Left renal cortex interstitium (tissue), 4 donors: ENCODE results near the gene PIK3R4. TPM values are rescaled to one million over a fixed set of nuclear protein-coding genes. Genes with fewer than 3 reads are reported as not detected.

Experiments used
- DNase-seq, 4 donors: peaks; one replicate each; pipeline ENCODE4 v3.0.0-alpha.2; 2013; ENCODE audit warnings: low read depth in 4 of 4, low spot score in 2 of 4, missing footprints in 1 of 4
- polyA plus RNA-seq, 4 donors: library from polyadenylated mRNA; unstranded; fragments of 120-200 nt; gene quantifications; one replicate each; pipeline ENCODE4 v1.2.1, GENCODE V29; 2013; ENCODE audit not compliant: insufficient read length in 4 of 4

Gene PIK3R4
- polyA plus RNA-seq, 4 donors: 36.7 to 51.1 (median 46.2) TPM

DNA sequence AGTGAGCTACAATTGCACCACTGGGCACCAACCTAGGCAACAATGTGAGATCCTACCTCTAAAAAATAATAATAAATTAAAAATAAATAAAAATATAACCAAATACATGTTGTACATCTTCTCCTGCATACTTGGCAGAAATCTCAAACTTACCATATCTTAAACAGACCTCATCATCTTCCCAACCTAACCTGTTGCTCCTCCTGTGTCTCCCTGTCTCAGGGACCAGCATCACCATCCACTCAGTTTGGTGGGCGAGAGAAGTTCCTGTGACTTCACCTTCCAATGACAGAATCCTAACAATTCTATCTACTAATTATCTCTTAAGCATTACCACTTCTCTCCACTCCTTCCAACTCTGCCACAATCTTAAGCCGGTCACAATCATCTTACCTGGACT is 3.3 kb downstream of the PIK3R4 start:
- no peak for DNase-seq

DNA sequence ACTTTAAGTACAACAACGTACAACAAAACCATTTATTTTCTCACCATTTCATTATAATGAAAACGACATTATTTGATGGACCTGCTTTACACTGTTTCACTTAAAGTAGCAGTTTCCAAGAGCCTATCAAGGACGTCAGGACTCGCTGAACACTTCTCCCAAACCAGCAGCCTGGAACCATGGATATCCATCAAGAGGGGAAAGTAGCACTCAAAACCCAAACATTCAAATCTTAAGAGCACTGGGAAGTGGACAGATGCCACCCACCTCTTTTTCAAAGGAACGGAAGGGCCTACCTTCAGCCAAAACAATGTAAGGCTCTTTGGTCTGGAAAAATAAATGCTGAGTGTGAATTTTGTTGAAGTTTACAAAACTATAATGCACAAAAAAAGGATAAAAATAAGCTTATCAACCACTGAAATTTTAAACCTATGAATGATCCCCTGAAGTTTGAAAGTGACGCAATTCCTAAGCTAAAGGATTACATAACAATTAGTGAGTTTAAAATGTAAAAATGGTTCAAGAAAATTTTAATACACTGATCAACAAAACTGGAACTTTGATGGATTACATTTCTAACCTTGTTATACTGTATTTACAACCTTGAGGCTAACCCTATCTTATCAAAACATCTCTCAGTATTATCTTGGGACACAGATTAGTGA is 4.6 kb downstream of the PIK3R4 start:
- no peak for DNase-seq

DNA sequence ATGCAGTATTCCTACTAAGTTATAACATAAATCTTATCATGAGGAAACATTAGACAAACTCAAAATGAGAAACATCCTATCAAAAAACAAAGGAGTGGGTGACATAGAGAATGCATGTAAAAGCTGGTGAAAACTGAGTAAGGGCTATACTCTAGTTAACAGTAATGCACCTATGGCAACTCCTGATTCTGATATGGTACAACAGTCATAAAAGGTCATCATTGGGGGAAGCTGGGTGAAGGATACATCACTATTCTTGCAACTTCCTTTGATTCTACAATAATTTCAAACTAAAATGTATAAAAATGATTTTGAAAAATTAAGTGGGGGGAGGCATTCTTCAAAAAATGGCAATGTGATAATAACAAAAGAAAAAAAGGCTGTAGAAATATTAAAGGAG is 6.8 kb downstream of the PIK3R4 start:
- no peak for DNase-seq

DNA sequence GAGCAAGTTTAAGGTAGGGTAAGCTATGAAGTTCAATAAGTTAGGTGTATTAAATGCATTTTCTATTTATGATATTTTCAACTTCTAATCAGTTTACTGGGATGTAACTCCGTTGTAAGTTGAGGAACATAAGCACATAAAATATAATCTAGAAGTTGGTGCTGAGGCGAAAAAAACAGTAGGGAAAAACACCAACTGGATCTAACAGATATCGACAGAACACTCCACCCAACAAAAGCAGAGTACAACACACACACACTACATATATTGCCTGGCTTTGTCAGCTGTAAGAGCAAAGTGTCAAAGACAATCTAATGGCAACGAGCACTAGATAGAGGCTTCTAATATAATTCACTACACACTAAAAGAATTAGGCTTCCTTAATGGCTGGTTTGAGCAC is 8.4 kb downstream of the PIK3R4 start:
- DNase-seq: no peak

DNA sequence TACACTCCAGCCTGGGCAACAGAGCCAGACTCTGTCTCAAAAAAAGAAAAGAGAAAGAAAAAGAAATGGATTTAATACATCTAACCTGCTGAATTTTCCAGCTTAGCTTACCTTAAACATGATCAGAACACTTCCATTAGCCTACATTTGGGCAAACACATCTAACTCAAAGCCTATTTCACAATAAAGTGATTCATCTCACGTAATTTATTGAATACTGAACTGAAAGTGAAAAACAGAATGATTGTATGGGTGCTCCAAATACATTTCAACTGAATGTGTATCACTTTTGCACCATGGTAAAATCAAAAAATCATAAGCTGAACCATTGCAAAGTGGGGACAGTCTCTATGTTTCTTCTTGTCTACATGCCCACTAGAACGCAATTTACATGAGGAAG is 9.0 kb downstream of the PIK3R4 start:
- no peak for DNase-seq

DNA sequence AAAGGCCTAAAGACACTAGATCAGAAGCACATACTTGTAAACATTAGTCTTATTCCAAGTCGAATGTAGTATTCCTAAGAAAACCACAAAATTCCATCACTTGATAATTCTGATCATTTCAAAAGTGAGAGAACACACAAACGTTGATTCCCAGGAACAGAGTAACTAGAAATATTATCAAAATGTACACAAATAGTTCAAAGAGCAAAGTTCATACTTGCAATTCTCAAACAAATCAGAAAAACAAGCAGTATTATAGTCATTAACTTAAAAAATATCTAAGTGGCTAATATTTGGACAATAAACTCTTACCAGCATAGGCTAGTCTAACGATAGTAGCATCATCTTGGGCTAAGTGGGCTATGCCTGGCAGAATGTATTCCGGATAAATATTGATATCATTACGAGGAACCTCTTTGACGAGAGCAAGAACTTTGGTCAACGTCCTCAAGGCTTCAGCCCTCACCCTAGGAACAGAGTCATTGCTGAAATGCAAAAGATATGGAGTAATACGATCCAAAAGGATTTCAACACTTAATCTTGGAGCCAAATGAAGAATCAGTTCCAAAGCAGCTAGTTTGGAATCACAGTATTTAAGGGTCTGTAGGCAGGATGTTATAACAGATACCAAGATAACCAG is 13.3 kb downstream of the PIK3R4 start:
- no peak for DNase-seq

DNA sequence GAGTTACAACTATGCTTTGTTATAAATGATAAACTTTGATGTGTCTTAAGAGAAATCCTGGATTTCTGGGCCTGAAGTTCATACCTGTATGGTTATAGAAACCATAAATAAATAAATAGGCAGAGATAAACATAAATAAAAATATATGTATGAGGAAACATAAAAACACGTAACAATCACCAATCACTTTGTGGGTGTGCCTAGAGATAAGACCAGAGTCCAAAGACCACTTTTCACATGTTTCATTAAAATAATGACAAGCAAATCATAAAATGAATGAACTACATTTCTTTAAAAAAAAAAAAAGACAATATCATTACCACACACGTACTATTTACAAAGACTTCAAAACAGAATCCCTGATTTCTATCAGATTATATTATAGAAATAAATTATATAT is 14.1 kb downstream of the PIK3R4 start:
- no peak for DNase-seq

DNA sequence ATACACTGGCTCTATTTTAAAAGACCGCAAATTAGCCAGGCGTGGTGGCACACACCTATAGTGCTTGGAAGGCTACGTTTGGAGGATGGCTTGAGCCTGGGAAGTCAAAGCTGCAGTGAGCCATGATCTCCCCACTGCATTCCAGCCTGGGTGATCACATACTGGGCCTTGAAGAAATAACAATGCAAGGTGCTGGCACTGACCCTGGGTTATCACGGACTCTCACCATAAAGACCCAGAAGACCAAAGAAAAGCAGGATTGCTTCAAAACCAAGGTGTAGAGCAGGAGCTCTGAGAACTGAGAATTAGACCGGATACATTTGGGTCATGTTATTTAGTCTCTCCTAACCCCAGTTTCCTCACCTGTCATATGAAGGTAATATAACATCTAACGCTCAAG is 14.8 kb downstream of the PIK3R4 start:
- DNase-seq: no peak

DNA sequence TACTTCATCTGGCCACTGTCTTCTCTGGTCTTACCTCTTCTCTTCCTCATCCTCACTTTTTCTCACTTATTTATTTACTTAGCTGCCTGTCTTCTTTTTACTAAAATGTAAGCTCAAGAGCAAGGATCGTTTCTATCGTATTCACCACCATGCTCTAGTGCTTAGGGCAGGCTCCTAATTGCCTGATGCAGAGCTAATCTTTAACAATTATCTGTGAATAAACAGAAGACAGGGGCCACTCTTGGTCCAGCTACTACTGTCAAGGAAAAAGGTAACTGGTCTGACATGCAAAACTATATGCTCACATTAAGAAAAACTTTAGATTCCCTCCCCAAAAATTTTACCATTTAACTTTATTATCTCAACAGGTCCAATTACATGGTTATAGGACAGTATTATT is 17.5 kb downstream of the PIK3R4 start:
- no peak for DNase-seq

DNA sequence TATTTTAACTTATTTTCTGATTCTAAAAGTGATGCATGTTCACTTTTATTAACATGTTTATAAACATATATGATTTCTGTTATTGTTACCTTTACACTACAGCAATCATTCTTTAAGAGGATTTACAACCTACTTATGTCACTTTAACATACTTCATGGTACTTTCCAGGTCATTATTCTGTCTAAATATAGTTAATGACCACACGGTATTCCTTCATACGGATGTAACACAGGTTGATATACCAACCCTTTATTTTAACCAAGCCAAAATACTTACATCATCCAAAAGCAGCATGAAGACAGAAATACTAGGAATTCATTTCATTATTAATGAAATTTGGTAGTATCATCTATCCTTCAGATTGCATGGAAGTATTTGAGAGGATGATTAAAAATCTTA is 18.6 kb downstream of the PIK3R4 start:
- no peak for DNase-seq

DNA sequence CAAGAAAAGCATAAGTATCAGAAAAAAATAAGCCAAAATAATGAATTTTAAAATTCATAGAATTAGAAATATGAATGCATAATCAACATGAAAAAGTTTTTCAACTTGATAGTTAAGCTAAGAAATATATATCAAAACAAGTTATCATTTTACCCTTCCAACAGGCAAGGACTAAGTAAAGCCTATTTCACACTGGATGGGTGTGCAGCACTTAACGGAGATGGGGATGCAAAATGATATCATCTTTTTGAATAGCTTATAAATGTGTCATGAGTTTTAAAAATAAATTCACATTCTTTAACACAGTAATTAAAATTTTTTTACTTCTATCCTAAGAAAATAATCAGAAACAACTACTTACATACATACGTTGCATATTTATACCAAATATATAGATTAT is 20.9 kb downstream of the PIK3R4 start:
- no peak for DNase-seq

DNA sequence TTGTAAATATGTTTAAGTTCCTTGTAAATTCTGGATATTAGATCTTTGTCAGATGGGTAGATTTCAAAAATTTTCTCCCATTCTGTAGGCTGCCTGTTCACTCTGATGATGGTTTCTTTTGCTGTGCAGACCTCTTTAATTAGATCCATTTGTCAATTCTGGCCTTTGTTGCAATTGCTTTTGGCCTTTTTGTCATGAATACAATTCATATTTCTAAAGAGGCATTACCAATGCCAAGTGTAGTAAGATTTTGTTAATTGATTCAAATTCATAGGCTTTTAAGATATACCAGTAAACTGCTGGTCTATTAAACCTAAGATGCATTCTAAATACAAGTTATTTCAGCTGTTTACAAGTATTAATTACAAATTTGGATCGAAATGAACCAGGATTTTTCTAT is 31.0 kb downstream of the PIK3R4 start:
- no peak for DNase-seq

DNA sequence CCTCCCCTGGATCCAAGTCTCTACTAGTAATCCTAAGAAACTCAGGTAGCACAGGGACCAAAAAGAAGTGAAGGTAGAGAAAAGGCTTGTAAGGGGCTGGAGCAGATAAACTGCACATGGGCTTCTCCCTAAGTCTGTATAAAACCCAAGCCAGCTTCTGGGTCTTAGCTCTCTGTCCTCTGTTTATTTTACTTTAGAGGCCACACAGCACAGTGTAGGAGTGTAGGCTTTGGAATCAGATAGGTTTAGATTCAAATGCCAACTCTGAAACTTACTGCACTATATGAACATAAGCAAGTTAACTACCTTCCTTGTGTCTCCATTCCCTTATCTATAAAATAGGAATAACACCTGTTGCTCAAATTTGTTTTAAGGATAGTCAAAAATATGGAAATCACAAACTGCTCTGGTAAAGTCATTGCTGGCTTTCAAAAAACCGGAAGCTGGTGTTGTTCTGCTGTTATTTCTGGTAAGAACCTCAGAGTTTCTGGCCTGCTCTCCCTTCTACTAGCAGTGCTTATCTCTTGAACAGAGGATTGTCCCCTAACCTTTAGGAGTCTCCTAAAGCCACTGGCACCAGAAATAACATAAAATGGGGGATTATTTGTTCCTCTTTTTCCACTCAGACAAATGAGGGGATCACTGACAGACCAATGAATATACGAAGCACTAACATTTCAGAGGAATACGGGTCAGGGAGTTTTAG is 33.8 kb downstream of the PIK3R4 start:
- no peak for DNase-seq

DNA sequence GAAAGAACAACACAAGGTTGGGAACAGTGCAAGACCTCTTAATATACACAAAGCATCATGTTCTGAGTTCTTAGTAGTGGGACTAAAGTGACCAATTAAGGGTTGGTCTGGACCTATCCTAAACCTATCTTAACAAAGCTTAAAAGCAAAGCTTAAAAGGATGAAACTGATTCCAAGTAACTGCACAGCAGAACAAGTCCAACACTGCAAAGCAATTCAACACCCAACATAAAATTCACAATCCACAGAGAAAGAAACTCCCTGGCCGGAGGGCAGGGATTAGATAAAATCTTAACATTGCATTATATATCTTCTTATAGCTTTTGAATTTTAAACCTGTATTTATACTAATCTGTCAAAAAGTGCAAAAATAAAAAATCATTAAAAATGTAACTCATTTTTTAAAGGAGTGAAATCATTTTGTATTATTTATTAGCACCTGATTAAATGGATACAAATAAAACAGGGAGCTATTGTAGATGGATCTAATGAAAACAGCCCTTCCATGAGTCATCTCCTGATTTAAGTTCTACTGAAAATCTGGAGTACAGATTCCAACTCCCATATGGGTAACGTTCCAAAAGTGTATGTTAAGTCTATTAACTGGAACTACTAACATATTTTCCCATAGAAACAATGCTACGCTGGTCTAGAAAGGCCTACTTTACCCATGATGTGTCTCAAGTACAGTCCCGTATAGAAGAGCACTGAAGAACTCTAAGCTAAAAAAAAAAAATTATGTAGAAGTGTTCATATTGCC is 34.9 kb downstream of the PIK3R4 start:
- DNase-seq: no peak

DNA sequence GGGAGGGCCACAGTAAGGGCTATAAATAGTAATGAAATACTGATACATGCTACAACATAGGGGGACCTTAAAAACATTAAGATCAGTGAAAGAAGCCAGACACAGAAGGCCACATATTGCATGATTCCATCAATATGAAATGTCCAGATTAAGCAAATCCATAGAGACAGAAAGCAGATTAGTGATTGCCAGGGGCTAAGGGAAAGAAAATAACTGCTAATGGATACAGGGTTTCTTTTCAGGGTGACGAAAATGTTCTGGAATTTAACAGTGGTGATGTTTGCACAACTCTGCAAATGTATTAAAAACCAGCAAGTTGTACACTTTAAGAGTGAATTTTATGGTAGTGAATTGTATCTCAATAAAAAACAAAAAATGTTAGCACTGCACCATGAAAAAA is 37.0 kb downstream of the PIK3R4 start:
- no peak for DNase-seq

DNA sequence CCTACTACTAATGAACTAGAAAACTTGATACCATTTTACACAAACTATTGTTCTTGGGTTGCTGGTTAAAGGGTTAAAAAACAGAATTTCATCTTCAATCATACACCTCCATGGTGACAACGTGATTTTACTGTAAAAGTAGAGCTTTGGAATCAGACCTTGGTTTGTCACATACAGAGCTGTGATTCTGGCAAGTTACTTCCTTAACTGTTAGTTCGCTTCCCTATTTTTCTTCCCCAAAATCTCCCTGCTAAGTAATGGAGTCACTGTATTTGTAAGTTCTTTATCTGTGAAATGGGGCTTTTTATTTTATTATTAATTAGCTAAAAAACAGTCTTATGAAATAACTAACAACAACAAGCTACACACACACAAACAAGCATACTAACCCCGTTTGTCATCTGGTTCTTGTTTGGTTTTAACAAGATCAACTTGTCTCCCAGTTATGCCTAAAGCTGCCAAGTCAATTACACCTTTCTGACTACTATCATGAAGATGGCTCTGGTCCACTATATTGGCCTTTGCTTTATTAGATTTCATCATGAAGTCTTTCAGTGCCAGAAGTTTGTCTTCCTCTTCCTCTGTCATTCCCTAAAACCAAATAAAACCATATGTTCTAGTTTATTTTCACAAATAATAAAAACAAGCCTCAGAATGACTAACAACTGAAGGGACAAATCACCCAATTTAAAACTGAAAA is 38.6 kb downstream of the PIK3R4 start:
- DNase-seq: no peak

DNA sequence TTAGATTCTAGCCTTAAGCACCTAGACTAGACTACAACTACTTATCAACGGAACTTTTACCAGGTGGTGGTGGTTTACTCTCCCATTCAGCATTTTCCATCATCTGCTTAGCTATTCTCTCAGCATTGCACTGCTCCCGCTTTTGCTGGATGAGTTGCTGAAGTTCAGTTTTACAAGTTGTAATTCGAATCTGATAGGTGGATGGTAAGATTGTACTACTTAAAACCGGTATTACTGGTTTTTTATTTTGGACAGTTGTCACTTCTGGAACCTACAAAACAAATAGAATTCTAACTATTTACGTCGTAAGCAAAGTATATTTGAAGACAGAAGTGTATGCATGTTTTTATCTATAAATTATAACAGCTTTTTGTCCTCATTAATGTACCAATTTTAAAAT is 41.1 kb downstream of the PIK3R4 start:
- no peak for DNase-seq

DNA sequence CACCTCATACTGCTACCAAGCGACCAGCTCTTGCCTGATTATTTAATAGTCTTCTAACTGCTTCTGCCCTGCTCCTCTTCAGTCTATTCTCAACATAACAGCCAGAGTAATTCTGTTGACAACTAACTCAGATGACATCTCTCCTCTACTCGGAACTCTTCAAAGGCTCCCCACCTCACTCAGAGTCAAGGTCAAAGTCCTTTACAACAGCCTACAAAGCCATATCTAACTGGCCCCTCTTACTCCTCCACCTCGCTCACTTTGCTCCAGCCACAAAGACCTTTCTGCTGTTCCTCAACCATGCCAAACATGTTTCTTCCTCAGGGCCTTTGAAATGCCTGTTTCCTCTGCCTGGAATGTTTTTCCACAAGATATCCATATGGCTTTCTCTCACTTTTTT is 43.6 kb downstream of the PIK3R4 start:
- DNase-seq: no peak

DNA sequence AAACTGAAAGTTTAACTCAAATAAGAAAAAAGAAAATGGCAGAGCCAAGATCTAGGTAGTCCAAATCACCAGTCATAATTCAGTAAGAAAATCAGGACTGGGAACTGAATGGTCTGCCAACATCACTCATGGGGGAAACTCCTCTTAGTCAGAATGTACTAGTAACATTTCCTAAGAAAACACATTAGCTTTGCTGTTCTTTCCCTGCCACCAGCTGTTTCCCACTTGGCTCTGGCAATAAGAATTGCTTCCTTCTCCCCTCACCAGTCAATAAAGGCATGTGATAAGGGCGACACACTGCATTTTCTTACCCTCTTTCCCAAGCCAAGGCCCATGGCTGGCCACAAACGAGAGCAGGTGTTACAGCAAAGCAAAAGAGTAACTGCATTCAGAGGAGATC is 46.1 kb downstream of the PIK3R4 start:
- DNase-seq: no peak

DNA sequence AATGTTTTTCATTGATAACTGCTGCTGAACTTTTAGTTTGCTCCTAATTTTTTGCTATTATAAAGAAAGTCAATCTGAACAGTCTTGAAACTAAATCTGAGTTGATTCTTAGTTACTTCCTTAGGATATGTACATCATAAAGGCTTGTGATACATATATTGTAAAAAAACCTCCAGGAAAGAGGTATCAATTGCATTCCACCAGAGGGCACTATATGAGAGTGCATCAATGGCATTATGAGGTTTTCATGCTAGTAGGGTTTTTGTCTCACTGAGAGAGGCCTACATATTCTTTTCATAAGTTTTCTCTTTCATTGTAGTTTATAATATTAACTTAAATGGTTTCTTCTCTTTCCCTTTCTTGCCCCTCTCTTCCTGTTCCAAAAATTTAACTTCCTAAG is 46.9 kb downstream of the PIK3R4 start:
- no peak for DNase-seq

DNA sequence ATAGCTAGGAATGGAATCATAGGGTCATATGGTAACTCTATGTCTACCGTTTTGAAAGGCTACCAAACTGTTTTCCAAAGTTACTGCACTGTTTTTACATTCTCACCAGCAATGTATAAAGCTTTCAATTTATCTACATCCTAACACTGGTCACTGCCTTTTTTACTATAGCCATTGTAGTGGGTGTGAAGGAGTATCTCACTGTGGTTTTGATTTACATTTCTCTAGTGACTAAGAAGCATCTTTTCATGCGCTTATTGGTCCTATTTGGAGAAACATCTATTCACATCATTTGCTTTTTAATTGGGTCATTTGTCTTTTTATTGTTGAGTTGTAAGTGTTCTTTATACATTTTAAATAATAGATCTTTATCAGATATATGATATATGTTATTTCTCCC is 53.3 kb downstream of the PIK3R4 start:
- DNase-seq: no peak
